NCI-H526 (cell line): ENCODE data around the gene CHST6.
"Not testable (repeated sequence)": the region's sequence is repeated elsewhere in the genome, so short reads cannot be mapped to it uniquely, and the experiment has no call there.

ENCODE experiments used
- DNase-seq, 2 experiments: peaks; one replicate each; lab custom pipeline; 2025; lab: John Stamatoyannopoulos, UW

Gene CHST6

DNA sequence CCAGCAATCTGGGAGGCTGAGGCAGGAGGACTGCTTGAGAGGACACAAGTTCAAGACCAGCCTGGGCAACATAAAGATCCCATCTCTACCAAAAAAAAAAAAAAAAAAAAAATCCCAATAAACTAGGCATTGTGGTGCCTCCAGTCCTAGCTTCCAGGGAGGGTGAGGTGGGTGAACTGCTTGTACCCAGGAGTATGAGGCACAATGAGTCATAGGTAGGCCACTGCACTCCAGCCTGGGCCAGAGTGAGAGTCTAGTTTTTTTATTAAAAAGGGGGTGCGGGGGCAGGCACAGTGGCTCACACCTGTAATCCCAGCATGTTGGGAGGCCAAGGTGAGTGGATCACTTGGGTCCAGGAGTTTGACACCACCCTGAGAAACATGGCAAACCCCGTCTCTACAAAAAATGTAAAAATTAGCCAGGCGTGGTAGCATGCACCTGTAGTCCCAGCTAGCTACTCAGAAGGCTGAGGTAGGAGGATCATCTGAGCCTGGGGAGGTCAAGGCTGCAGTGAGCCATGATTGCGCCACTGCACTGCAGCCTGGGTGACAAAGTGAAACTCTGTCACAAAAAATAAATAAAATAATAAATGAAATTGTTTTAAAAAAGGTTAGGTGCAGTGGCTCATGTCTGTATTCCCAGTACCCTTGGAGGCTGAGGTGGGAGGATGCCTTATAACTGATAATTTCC, 7.8 kb upstream of the CHST6 start:
- DNase-seq: no peak

DNA sequence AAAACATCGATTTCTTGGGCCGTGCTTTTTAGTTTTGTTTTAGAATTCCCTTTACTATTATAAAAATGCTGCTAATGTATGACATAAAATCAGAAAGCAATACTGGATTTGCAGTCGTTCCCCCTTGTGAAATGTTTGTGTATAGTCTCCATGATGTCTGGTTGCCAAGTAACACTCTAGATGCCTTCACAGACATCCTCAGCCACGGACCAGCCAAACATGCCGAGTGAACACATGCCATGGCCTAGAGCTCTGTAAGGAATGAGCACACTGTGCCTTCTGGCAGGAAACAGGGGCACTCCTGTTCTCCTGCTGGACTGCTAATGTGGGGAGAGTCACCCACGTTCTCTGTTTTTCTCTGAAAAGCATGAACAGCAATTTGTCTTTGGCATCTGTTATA, 6.6 kb upstream of the CHST6 start:
- not testable (repeated sequence) for DNase-seq

DNA sequence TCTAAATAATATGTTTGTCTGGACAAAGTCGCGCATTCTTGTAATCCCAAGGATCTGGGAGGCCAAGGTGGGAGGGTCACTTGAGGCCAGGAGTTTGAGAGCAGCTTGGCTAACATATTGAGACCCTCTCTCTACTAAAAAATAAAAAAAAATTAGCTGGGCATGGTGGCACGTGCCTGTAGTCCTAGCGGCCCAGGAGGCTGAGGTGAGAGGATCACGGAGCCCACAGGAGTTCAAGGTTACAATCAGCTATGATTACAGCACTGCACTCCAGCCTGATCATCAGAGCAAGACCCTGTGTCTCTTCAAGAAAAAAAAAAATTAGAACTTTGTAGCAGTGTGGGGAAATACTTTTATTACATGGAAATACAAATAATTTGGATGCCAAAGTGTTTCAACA, 6.1 kb upstream of the CHST6 start:
- no peak for DNase-seq

DNA sequence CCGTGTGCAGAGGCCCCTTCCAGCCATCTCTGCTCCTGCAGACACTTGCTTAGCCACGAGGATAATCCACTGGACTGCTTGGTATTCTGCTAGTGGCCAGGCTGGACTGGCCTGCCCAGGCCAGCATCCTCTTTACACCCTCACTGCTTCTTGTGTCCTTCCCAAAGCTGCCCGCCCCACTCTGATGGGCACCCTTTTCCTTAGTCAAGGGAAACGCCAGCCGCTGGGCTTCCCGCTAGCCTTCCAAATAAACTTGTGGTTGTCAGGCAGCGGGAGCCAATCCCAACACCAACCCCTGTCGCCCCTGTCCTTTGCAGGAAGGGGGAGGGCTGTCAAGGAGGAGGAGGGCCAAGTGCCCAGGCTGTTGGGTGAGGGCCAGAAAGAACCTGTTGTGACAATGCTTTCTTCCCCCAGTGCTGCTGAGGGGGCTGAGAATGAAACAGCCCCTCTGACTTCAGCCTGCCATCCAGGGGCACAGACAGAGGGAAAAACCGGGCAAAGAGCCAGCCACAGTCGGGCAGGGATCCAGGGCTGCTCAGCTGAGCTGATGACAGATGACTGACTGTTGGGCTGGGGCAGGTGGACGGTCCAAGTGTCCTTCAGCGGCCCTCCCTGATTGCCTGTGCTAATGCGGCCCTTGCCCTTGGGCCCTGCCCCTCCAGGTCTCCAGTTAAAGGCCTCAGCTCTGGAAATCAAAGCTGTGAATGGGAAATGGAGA, 3.5 kb upstream of the CHST6 start:
- not testable (repeated sequence) for DNase-seq

DNA sequence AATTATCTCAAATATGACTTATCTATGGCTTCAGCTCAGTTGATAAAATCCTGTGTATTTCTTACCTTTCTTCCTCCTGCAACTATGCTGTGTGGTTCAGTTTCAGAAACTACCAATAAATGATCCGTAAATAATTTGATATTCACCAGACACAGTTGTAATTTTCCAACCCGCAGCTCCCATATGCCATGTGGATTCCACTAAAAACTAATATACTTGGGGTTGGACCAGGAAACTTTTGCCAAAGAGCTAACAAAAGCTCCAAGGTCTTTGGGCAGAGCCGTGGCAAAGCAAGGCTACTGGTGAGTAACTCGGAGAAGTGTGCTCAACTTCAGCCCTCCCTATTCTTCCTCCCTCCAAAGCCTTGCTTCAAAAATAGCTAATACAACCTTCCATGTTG, 2.3 kb upstream of the CHST6 start:
- no peak for DNase-seq

DNA sequence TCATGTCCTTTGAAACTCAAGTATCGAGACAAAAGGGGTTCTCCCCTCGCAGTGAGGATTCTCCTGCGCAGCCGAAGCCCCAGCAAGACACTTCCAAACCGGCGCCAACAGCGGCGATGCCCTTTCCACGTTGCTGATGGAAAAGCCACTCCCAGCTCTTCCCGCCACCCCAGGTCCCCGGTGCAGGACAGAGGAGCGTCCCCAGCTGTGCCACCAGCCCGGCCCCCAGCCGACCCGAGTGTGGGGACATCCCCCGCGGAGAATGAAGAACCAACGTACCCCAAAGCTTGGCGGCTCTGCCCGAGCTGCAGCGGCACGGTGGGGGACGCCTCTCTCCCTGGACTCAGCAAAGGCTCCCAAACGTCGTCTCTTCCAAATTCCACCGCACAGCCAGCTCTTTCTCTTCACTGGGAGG, 573 bp downstream of the CHST6 start:
- DNase-seq: peak in 1 of 2 experiments; percentile 32

DNA sequence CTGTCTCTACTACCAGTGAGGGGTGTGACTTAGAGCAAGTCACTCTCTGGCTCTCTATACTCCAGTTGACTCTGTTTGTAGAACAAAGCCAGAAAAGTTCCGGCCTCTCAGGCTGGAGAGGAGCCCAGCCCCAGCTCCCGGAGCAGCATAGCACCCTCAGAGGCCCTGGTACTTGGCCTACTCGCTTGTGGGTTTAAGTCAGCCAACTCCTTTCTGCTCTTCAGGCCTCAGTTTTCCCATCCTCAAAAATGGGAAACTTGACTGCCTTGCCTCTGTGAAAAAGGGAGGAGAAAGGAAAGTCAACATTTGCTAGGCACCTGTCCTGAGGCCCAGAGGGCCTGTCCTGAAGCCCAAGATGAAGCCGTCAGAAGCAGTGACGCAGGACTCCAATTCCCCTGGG, 1.1 kb downstream of the CHST6 start:
- DNase-seq: no peak

DNA sequence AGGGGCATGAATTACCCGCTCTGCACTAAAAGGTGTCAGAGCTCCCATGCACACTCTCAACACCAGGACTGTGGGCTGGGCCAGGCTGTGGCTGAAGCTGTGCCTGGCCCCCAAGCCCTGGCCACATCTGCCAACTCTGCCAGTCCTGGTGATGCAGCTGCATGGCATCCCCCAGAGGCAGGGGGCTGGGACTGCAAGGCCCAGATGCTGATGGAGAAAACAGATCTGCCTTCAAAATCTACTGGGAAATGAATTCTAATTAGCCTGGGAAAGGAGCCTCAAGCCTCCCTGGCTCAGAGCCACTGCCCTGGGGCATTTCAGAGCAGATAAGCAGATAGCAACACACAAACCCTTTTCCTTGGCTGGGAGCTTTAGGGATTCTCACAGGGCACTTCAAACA, 3.4 kb downstream of the CHST6 start:
- DNase-seq: peak; percentile 30 to 58

DNA sequence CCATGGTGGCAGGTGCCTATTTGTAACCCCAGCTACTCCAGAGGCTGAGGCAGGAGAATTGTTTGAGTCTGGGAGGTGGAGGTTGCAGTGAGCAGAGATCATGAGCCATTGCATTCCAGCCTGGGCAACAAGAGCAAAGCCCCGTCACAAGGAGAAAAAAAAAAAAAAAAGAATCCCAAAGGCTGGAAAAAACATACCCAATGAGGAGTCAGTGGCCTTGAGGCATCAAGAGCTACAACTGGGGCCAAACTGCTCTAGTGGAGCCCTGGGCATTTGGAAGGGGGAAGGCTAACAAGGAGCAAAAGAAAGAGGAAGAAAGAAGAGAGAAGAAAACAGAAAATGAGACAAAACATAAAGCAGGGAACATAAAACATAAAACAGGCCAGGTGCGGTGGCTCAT, 6.9 kb downstream of the CHST6 start:
- DNase-seq: no peak

DNA sequence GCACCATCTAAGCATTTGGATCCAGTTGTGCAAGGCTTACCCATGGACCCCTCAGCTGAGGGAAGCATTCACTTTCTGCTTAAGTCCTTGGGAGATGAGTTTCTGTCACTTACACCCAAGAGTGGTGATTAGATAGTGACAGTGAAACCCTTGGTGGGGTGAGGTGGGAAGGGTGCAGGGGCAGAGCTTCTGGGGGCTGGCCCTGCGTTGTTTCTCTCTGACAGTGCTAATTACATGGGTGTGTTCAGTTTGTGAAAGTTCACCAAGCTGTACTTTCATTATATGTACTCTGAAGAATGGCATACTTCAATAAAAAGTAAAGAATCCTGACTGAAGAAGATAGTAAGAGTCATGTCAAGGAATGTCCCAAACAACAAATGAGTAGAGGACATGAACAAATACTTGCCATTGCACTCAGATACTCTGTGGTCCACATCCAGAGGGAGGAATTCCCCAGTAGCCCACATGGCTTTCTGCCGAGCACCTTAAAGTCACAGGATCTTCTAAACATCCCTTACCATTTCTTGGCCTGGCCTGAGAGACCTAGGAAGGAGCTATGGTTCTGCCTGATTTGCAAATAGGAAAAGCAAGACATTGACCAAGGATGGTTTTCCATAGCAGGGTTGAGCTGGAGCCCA, 8.4 kb downstream of the CHST6 start:
- DNase-seq: no peak

DNA sequence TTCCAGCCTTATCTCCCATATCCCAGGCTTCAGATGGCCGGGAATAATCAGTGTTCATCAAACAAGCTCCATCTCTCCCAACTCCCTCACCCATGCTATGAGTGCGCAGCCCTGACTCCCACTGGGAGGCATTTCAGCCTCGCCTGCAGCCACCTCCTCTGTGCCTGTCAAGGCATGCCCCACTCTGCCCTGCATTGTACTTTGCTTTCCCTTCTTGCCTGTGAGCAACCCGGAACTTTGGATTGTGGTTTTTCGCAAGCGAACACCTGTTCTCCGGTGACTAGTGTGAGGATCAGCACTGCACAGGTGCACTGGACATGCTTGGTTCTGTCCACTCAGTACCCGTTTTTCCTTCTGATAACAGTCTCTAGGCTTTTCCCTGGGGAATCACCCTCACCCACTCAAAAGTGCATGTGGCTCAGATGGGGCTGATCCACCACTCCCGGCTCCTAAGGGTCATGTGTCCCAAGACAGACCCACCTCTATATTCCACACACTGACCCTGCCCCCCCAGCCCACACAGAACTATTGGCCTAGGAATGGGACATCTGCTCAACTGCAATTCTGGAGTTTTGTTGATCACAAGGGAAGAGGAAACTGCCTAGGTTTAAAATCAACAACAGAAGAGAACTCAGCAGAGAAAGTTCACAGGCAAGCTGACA, 9.1 kb downstream of the CHST6 start:
- DNase-seq: peak; percentile 63 to 80

DNA sequence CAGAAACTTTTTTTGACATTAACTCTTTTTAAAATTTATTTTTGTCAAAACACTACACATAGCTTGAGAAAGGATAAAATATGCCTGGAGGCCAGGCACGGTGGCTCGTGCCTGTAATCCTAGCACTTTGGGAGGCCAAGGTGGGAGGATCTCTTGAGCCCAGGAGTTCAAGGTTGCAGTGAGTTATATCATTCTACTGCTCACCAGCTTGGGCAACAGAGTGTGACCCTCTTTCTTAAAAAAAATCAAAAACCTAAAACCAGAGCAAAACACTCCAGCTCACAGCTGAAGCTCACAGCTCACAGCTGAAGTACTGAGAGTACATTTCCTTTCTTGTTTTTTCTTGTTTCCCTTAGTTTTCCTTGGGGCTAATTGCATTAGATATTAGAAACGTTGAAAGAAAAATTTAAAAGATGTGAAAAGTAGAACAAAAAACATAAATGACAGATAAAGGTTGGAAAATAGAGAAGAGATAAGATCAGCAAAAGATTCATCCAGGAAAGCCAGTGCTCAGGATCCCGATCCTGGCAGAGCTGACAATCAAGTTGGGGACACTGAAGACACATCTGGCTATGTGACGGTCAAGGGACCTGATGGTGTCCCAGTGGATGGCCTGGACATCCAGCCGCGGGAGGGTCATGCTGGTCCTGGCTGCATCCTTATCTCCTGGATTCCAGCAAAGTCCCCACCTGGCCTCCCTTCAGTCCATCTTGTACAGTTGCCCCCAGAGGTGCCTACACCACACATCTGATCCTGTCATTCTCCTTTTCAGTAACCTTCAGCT, 9.8 kb downstream of the CHST6 start:
- DNase-seq: no peak

DNA sequence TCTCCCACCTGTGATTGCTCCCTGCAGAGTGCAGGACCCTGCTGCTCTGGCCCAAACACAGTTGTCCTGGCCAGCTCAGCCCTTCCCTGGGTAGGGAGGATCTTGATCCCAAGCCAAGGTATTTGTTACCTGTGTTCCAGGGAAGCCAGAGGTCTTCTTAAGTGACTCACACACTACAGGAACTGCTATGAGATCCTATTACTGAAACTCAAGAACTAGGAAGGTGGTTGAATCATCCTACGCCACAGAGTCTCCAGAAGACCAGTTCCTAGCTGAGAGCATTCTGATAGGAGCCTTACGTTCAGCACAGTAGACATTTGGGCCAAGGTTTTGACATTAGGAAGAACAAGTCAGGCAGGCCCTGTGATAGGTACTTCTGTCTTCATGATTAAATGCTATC, 12.0 kb downstream of the CHST6 start:
- DNase-seq: no peak

DNA sequence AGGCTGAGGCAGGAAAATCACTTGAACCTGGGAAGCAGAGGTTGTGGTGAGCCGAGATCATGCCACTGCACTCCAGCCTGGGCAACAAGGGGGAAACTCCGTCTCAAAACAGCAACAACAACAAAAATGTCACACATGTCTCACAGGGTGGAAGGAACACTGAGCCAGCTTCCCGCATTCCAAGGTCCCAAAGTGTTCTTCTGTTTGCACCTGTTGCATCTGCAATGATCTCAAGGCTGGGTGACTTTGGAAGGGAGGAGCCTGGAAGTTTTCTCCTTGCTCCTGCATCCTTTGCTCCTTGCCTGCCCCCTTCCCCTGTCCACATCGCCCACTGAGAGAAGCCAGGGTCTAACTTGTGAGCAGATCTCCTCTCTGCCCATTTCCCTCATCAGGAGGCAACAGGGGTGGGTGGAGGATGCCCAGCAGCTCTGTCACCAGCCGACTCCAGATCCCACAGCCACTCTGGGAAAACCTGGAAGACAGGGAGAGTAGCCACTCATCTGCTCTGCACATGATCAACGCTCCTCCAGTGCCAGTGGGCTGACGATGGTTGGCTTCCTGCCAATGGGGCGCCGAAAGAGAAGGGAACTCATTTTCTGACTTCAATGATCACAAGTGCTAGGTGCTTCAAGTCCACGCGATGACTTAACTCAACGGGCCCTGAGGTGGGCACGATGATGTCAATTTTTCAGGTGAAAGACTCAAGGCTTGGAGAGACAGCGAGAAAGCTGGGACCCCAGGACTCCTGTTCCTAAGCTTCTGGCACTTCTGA, 12.6 kb downstream of the CHST6 start:
- no peak for DNase-seq

DNA sequence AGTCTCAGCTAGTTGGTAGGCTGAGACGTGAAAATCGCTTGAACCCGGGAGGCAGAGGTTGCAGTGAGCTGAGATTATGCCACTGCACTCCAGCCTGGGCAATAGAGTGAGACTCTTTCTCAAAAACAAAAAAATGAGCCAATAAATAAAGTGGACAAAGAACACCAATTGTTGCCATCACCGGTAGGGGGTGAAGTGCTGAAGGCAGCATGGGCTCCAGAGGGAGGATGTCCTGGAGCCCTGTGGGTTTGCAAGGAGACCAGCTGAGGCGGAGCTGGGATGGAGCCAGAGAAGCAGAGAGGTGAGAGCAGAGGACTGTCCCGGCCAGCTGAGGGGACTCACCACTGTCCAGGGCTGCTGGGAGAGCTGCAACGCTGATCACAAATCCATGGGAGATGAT, 13.8 kb downstream of the CHST6 start:
- no peak for DNase-seq

DNA sequence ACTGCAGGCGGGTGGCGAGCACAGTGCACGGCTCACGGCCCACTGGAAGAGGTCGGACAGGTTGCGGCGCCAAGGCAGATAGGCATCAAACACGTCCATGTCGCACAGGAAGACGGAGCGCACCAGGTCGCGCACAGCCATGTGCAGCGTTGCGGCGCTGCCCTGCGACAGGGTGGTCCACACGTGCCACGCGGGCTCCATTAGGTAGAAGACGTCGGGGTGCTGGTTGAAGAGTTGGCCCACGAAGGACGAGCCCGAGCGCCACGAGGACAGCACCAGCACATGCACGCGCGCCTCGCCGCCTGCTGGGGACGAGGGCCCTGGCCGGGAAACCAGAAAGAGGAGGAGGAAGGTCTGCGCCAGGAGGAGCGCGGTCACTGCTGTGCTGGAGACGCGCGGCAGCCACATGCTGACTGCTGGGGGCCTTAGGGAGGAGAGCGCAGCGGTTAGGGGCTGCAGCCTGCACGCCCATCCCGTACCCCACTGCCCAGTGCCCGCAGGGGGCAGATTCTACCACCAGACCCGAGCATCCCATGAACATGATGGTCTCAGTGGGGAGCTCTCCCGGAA, 15.7 kb downstream of the CHST6 start:
- no peak for DNase-seq

DNA sequence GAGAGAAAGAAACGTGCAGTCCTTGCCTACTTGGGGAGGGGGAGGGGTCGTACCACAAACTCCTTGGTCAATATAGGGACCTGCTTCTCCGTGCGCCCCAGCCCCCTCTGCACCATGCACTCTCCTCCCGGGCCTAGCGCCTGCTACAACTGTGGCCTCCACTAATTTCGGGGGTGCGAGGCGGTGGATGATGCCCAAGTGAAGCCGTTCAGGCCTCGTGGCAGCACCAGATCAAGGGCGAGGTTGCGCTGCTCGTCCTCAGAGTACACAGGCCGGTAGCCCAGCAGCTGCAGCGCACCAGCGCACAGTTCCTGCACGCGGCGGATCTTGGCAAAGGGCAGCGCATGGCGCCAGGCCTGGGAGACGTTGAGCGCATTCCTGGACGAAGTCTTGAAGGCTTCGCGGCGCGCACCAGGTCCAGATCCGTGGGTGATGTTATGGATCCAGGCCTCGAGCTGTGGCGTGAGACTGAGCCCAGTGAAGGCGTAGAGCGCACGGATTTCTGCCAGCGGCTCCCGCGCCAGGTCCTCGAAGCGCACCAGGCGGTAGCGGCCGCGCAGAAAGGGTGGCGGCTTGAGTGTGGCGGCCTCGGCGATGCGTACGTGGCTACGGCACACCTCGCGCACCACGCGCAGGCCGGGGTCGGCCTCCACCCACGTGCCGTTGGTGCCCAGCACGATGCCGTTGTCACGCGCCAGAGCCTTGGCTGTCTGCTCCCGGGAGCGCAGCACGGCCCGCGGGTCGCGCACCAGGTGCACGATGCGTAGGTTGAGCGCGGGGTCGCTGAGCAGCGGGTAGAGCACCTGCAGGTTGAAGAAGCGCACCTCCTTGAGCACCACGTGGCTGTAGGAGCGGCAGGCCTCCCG, 16.5 kb downstream of the CHST6 start:
- DNase-seq: no peak

DNA sequence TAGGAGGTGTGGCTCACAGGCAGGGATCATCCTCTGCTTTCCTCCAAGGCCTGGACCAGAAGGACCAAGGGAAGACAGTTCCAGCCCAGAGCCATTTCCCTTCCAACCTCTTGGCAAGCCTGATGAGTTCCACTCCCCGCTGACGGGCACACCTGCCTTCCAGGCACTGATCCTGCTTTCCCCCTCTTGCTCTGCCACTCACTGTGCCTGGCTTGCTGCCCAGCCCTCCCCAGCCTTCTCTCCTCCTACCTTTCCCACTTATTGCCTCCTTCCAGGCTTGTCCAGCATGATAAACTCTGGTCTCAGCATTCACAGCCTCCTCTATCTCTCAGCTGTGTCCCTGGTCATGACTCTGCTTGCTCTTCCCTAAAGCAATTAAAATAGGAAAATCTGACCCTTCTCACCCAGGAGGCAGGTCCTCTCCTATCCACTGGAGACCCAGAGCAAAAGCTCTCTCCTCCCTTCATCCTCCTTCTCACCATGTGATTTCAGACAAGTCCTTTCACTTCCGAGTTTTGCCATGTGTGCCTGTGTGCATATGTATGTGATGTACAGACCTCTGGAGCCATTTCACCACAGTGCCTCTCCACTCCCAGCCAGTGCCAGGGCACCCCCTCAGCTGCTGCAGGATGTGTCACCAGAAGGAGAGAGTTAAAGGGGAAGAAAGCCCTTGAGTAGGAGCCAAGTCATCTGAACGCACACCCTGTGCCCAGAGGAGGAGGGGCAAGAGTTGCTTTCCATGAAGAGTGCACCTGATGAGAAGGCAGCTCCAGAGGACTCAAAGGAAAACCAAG, 17.4 kb downstream of the CHST6 start:
- DNase-seq: no peak

DNA sequence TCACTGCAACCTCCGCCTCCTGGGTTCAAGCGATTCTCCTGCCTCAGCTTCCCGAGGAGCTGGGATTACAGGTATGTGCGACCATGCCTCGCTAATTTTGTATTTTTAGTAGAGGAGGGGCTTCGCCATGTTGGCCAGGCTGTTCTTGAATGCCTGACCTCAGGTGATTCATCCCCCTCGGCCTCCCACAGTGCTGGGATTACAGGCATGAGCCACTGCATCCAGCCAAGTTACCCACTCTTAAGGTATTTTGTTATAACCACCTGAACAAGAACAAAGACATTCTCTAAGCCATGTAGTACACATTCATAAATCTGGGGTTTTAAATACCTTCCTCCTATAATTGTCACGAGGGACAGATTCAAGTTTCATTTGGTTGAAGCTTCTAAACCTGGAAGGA, 18.4 kb downstream of the CHST6 start:
- DNase-seq: no peak
